PFSK-1 (cell line): Measurements from ENCODE around the gene EPS8L2.
A peak's percentile ranks its signal among the peaks of the same experiment; 100 is the strongest.

Source experiments
- FOXP2 ChIP-seq: optimal IDR thresholded peaks from 2 replicates; pipeline ENCODE3; 2011; ENCODE audit warnings: borderline replicate concordance, control low read depth, inconsistent platforms; ENCODE audit not compliant: insufficient read depth; ENCODE audit errors: extremely low read length, extremely low read depth
- POLR2AphosphoS5 ChIP-seq: IDR thresholded peaks from 2 replicates; pipeline ENCODE4 v1.6.1; 2012; ENCODE audit warnings: low read depth, mild to moderate bottlenecking, control low read depth, low read length, moderate library complexity
- SIN3A ChIP-seq: IDR thresholded peaks from 2 replicates; pipeline ENCODE4 v1.6.1; 2012; ENCODE audit warnings: mild to moderate bottlenecking, low read length, moderate library complexity, borderline replicate concordance; ENCODE audit not compliant: insufficient read depth
- TAF1 ChIP-seq: IDR thresholded peaks from 2 replicates; pipeline ENCODE4 v1.6.1; 2012; ENCODE audit warnings: low read length, control low read depth, borderline replicate concordance; ENCODE audit not compliant: insufficient read depth
- TF ChIP-seq, protein P1 (sequence below), 2 experiments: IDR thresholded peaks; 2 replicates each; pipeline versions ENCODE4 v1.6.1 to v1.8.0; 2011 to 2012; ENCODE audit warnings: low read depth in 2 of 2, low read length in 2 of 2, control low read depth in 1 of 2, inconsistent platforms in 1 of 2, mild to moderate bottlenecking in 1 of 2, moderate library complexity in 1 of 2; ENCODE audit not compliant: insufficient read depth in 1 of 2

EPS8L2 gene

DNA sequence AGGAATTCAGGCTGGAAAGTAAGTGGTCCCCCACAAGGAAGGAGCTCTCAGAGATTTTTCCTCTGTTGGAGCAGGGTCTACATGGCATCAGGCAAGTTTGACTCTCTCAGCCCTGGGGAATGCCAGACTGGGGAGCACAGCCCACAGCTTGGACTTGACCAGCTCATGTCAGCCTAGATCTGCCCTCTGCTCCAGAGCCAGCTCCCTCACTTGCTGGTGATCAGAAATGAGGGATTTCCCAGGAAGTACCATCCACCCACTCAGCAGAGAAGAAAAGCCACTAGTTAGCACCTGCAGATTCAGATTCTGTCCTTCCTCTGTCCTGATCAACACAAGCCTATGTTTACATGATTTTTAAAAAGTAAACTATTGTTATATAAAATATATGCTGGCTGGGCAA lies 54.2 kb downstream of the EPS8L2 start:
- TF ChIP-seq, protein P1, sequence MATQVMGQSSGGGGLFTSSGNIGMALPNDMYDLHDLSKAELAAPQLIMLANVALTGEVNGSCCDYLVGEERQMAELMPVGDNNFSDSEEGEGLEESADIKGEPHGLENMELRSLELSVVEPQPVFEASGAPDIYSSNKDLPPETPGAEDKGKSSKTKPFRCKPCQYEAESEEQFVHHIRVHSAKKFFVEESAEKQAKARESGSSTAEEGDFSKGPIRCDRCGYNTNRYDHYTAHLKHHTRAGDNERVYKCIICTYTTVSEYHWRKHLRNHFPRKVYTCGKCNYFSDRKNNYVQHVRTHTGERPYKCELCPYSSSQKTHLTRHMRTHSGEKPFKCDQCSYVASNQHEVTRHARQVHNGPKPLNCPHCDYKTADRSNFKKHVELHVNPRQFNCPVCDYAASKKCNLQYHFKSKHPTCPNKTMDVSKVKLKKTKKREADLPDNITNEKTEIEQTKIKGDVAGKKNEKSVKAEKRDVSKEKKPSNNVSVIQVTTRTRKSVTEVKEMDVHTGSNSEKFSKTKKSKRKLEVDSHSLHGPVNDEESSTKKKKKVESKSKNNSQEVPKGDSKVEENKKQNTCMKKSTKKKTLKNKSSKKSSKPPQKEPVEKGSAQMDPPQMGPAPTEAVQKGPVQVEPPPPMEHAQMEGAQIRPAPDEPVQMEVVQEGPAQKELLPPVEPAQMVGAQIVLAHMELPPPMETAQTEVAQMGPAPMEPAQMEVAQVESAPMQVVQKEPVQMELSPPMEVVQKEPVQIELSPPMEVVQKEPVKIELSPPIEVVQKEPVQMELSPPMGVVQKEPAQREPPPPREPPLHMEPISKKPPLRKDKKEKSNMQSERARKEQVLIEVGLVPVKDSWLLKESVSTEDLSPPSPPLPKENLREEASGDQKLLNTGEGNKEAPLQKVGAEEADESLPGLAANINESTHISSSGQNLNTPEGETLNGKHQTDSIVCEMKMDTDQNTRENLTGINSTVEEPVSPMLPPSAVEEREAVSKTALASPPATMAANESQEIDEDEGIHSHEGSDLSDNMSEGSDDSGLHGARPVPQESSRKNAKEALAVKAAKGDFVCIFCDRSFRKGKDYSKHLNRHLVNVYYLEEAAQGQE (IDR thresholded peaks at IDR 0.05; ENCODE audit: insufficient read depth in 1 of 2, low read depth in 2 of 2, low read length in 2 of 2) = no peak
- TF ChIP-seq SIN3A (no peak), POLR2AphosphoS5 (no peak), FOXP2 (no peak), TAF1 (no peak)

DNA sequence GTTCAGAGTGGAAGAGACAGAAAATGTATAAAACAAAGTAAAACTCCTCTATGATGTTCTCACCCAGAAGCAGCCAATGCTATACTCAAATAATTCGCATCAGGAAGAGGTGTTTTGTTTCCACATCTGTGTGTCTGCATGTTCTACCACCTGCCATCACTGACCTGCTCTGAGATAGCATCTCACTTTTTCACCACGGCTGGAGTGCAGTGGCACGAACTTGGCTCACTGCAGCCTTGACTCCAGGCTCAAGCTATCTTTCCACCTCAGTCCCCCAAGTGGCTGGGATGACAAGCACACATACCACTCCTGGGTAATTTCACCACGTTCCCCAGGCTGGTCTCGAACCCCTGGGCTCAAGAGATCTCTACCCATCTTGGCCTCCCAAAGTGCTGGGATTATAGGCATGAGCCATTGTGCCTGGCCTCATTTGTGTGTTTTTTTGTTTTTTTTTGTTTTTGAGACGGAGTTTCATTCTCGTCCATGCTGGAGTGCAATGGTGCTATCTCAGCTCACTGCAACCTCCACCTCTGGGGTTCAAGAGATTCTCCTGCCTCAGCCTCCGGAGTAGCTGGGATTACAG lies 55.6 kb downstream of the EPS8L2 start:
- TF ChIP-seq, protein P1 (IDR thresholded peaks at IDR 0.05; ENCODE audit: insufficient read depth in 1 of 2, low read depth in 2 of 2, low read length in 2 of 2) = no peak
- no peak for TF ChIP-seq POLR2AphosphoS5
- TF ChIP-seq TAF1 = no peak
- no peak for TF ChIP-seq SIN3A
- TF ChIP-seq FOXP2 = no peak

DNA sequence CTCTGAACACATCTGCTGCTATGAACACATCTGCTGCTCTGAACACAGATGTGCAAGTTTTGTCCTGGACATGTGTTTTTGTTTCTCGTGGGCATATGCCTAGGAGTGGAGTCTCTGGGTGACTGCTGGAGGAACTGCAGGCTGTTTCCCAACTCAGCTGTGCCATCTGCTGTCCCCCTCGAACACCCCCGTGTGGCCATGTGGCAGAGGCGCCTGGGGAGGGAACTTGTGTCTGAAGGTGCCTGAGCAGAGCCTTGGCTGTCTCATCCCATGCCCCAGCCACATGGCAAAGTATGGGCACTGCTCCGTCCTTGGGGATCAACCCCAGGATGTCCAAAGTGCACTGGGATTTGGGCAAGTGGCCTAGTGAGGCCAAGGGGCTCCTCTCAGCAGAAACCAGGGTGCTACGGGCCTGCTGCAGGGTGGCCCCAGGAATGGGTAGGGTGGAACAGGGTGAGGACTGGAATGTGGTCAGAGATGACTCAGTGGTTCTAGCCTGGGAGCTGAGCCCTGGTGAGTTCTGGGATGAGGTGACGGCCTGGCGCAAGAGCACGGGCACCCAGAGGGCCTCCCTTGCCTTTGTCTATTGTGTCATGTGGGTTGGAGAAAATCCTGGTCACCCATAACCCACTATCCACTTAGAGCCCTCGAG lies 56.5 kb downstream of the EPS8L2 start:
- TF ChIP-seq FOXP2 (no peak), SIN3A (no peak), TAF1 (no peak), POLR2AphosphoS5 (no peak)
- TF ChIP-seq, protein P1 (IDR thresholded peaks at IDR 0.05; ENCODE audit: insufficient read depth in 1 of 2, low read depth in 2 of 2, low read length in 2 of 2) = no peak

DNA sequence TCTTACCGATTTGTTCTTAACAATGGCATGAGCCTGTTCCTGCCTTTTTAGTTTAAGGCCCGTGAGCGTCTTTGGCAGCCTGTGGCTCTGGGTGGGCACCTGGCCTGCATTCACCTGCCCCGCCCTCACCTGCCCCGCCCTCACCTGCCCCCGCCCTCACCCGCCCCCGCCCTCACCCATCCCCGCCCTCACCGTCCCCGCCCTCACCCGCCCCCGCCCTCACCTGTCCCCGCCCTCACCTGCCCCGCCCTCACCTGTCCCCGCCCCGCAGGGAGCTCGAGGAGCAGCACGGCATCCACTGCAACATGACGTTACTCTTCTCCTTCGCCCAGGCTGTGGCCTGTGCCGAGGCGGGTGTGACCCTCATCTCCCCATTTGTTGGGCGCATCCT lies 57.0 kb downstream of the EPS8L2 start:
- TF ChIP-seq SIN3A (no peak), TAF1 (no peak), FOXP2 (no peak), POLR2AphosphoS5 (0 out of 2 replicates have a peak, but pooled peaks have one; percentile 32)
- TF ChIP-seq, protein P1 (IDR thresholded peaks at IDR 0.05; ENCODE audit: insufficient read depth in 1 of 2, low read depth in 2 of 2, low read length in 2 of 2) = no peak
